8988T (cell line): ENCODE data around the gene LRRC45.

Experiments used
- DNase-seq: peaks from one replicate; pipeline ENCODE4 v3.0.0; 2011

Gene LRRC45

DNA sequence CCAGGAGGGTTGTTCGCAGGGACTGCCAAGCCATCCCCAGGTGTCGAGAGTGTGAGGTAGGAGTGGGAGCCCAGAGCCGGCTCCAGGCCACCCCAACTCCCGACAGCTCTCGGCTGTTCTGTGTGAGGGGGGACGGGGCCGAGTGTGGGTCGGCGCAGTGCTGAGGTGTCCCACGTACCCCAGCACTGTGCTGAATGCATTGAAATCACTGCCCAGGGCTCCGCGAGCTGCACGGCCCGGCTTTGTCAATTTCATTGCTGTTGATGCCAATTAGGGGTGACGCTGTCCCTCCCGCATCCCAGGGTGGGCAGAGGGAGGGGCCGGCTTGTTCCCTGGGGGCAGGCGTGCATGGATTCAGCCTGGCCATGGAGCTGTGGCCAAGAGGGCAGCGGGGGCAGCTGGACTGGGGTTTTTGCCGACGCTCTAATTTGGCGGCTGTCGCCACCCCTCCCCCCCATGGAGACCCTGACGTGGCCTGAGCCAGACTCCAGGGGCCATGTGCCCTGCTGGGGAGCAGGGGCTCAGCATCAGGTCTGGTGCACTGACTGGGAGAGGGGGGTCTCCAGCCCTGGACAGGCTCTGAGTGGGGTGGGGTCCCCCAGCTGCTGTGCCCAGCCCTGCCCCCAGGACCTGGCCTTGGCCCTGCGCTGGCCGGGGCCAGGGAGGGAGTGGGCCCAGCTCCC is 14.7 kb upstream of the LRRC45 start:
- DNase-seq = no peak

DNA sequence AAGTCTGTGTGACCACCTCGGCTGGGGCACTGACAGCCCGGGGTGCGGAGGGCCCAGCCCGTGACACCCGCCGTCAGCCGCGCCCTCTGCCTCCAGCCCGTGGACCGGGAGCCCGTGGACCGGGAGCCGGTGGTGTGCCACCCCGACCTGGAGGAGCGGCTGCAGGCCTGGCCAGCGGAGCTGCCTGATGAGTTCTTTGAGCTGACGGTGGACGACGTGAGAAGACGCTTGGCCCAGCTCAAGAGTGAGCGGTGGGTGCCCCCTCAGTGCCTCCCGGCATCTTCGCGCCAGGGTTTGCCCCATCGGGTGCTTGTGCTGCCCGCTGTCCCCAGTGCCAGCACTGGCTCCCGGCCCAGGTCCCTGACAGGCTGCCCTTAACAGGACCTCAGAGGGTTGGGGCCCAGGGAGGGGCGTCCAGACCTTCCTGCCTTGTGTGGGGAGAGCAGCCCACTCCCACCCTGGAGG is 14.1 kb upstream of the LRRC45 start:
- no peak for DNase-seq

DNA sequence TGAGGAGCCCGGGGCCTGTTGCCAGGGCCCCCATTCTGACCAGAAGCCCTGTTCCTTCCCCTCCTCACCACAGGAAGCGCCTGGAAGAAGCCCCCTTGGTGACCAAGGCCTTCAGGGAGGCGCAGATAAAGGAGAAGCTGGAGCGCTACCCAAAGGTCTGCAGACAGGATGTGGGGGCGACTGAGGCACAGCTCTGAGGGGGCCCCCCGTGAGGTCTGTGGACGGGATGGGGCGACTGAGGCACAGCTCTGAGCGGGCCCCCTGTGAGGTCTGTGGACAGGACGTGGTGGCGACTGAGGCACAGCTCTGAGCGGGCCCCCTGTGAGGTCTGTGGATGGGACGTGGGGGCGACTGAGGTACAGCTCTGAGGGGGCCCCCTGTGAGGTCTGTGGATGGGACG is 13.7 kb upstream of the LRRC45 start:
- no peak for DNase-seq

DNA sequence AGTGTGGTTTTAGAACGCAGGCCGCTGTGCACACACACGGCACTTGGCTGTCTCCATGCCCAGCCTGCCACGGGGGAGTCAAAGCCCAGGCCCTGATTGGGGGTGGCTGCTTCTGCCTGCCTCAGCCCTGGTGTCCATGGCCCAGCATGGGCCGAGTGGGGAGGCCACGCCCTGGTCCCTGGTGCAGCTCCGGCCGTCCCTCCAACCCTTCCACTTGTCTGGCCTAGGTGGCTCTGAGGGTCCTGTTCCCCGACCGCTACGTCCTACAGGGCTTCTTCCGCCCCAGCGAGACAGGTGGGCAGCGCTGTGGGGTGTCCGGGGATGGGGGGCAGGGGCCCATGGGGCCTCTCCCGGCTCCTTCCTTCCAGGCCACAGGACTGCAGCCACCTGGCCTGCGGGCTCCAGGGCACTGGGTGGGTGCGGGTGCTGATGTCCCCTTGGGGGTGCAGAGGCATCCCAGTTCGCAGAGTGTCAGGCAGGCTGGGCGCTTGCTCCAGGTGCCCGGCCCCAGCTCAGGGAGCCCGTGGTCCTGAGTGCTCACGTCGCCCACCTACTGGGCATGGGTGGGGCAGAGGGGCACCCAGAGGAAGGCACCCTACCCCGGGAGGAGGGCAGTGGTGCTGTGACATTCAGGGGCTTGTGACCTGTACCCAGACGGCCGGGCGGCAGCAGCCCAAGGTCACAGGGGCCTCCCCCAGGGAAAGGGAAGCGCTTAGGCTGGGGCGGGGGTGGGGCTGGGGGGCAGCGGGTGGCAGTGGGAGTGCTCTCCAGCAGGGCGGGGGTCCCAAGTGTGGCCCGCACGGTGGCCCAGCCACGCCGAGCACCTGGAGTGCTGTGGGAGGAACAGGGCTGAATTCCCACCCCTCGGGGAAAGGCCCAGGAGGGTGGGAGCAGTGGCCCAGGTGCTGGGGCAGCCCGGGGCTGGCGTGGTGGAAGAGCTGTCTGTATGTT is 12.3 kb upstream of the LRRC45 start:
- no peak for DNase-seq

DNA sequence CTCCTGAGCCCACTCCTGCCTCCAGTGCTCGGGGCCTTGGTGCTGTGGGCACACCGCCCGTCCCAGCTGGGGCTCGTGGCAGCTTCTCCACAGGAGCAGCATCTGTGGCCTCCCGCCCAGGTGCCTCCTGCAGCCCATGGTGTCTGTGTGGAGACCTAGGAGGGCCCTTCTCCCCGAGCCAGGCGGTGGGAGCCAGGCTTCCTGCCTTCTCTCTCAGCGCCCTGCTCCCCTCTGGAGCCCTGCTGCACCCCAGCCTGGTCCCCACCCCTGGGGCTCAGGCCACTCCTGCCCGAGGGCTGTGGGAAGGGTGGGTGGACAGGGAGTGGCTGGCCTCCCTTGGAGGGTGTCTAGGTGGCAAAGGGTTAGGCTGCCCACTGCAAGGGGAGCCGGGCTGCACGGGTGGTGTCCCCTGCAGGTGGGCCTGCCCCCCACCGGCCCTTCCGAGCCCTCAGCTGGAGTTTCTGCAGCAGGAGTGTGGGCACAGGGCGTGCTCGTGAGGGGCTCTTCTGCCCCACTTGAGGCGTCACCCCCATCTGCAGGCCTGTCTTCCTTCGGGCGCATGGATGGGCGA is 11.4 kb upstream of the LRRC45 start:
- DNase-seq = no peak

DNA sequence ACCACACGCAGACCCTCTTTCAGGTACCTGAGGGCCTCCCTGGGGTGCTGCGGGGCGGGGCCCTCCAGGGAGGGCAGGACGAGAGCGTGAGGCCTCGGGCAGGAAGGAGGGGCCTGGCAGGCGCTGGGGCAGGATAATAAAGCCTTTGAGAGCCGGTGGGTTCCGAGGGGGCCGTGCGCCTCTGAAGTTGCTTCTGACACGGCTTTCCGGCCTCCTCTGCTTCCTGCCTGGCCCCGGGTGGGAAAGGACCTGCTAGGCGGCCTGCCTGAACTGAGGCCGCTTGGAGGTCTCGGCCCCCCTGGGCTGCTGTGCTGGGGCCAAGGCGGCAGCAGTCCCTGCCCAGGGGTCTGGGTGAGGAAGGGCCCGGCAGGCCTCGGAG is 10.9 kb upstream of the LRRC45 start:
- no peak for DNase-seq

DNA sequence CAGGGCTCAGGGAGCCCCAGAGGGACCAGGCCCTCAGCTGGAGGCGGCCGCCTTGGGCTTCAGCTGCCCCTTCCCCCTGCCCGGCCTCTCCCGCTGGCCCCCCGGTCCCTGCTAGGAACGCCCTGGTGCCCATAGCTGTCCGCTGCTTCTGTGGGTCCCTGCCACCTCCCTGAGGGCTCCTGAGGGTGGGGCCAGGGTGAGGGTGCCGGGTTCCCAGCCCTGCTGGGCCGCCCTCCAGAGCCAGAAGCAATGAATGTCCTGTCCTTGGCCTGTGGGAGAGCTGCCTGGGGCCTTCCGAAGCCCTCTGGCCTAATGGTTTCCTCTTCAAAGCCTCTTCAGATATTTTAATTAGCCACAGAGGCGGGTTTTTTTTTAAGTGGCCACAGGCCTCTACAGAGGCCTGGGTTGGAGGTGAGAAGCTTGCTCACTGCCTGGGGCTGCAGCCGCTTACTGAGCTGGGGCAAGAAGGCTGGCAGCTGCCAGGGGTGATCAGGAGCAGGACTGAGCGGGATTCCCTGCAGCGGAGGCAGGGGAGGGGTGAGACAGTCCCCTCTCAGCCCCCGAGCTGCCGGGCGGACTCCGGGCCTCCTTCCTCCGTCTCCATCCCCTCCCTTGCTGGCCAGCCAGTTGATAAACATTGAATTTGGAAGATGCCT is 10.3 kb upstream of the LRRC45 start:
- no peak for DNase-seq

- no peak for DNase-seq
Measured at GRCh38 chr17:82013341-82013740, 9.8 kb upstream of the LRRC45 start.

DNA sequence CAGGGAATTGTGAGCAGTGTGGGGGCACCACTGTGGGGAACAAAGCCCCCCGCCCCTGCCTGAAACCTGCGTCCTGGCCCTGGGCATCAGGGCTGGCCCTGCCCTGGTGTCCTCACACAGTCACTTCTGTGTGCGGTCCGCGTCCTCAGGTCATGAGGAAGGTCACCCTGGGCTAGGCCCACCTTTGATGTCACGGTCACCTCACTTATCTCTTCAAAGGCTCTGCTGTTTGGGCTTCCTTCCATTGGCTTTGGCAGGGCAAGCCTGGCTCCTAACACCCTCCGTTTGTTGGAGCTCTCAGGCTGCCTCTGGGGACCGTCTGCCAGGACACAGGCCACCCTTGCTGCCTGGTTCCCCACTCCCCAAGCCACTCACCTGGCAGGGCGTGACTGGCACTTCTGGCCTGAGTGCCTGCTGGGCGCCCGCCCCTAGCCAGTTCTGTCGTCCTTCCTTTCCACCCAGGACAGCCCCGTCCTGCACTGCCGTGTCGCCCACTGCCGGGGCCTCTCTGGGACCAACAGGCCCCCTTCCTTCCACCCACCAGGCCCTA is 9.3 kb upstream of the LRRC45 start:
- DNase-seq = no peak

DNA sequence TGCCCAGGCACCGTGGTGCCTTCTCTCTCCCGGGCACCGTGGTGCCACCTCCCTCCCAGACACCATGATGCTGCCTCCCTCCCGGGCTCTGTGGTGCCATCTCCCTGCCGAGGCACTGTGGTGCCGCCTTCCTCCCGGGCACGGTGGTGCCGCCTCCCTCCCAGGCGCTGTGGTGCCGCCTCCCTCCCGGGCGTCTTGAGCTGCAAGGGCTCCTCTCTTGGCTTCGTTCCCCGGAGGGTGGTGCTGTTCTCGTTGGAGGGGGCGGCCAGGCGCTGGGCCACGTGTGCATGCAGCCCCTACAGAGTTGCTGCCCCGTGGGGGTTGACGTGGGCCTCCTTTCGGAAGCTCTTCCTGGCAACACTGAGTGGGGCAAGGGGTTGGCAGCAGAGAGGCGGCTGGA is 8.7 kb upstream of the LRRC45 start:
- DNase-seq = no peak

GRCh38 chr17:82014971-82015310 is 8.2 kb upstream of the LRRC45 start:
- no peak for DNase-seq

GRCh38 chr17:82015311-82015971 is 7.7 kb upstream of the LRRC45 start:
- no peak for DNase-seq

- DNase-seq = no peak
Measured at GRCh38 chr17:82016061-82016874, 6.8 kb upstream of the LRRC45 start.

DNA sequence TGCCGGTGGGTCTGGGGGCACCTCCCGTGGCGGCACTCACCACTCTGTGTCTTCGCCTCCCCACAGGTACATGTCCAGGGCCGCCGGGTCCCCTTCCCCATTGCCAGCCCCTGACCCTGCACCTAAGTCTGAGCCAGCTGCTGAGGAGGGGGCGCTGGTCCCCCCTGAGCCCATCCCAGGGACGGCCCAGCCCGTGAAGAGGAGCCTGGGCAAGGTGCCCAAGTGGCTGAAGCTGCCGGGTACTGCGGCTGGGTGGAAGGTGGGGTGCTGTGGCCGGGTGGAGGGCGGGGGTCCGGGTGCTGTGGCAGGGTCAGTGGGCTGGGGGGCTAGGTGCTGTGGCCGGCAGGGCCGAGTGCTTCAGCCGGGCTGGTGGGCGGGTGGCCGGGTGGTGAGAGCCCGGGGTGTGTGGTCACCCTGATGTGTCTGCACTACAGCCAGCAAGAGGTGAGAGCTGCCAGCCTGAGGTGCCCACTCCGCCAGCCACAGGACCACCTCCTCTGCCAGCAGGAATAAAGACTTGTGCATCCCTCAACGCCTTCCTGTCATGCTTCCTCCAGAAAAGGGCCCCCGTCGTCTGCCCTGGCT is 6.1 kb upstream of the LRRC45 start:
- DNase-seq = no peak

DNA sequence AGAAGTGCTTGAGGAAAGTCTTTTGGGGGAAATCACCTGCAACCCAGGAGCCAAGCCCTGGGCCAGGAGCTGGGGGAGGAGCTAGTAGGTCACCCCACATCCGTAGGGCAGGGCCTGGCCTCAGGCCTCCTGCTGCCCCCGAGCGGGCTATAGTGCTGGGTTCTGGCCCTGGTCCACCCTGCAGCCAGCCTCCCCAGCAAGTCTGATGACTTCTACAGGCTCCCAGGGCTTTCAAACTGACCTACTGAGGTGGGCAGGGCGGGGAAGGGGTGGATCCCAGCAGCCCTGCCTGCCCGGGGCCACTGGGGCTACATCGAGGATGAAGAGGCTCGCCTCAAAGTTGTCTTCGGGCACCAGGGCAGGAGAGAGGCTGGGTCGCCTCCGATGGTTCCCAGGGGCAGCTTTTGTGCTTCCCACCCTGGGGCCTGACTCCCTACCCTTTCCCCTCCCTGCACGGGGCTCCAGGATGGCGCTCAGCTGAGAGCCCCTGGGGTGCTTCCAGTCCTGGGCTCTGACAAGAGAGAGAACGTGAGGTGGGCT is 5.4 kb upstream of the LRRC45 start:
- no peak for DNase-seq

GRCh38 chr17:82018152-82018988 is 4.7 kb upstream of the LRRC45 start:
- DNase-seq = no peak

- DNase-seq = no peak
Measured at GRCh38 chr17:82018989-82019689, 4.0 kb upstream of the LRRC45 start.

GRCh38 chr17:82019690-82020571 is 3.2 kb upstream of the LRRC45 start:
- DNase-seq = peak; percentile 81
